Hematopoietic multipotent progenitor cell treated with erythropoietin and hydrocortisone succinate and interleukin-3 and kit ligand, for 4 days (in vitro differentiated cells): ENCODE measurements around the gene TBC1D2B.
"Not testable (repeated sequence)": the region's sequence is repeated elsewhere in the genome, so short reads cannot be mapped to it uniquely, and the experiment has no call there.

Experiments used
- DNase-seq: peaks from one replicate; pipeline ENCODE4 v3.0.0-alpha.2; 2015

TBC1D2B gene

DNA sequence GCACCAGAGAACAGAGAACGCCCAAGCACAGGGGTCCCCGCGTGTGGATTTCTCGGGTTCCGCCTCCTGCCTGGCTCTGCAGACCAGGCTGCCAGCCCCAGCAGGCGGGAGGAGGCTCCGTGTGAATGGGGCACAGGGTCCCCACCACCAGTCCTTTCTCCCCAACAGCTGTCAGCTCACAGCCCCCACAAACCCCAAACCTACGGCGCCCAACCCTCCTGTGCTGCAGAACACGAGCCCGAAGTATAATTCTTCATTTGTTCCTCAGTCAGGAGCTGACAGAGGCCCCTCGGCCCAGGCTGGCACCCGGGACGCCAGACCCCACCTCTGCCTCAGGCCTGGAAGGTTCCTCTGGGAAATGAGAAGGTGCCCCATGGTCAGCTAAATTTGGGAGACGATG, 78.0 kb downstream of the TBC1D2B start:
- DNase-seq: no peak

- no peak for DNase-seq
Observed at GRCh38 chr15:77998592-77998991, 78.9 kb downstream of the TBC1D2B start.

DNA sequence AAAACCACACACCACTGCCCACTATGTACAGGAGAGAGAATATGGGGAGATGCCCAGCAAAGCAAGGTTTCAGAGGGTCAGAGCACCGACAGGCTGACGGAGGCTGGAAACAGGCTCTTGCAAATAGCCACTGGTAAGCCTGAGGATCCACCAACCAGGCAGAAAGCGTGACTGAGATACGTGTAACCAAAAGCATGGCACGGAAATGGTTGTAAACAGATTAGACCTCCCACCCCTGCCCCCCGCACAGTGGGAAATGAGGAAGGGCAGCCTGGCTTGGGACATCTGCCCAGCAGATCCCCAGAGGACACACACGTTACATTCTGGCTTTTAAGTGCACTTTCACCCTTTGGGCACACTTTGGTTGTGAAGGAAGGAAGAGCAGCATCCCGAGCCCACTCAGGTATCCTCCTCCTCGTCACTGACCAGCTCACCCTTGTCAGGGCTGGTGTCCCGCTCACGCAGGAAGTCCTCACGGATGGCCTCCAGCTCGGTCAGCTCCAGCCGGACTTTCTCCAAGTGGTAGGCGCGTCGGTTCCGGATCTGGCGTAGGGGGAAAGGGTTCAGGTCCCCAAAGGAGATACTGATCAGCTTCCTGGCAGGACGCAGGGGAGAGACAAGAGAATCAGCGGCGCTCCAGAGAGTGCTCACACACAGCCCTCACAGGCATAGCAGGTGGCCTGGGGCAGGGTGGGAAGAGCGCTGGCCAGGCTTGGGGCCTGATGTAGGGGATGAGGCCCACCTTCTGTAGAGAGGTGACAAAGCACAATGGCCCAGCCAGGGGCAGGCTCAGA, 79.6 kb downstream of the TBC1D2B start:
- not testable (repeated sequence) for DNase-seq

GRCh38 chr15:77997221-77997620, 80.3 kb downstream of the TBC1D2B start:
- not testable (repeated sequence) for DNase-seq

DNA sequence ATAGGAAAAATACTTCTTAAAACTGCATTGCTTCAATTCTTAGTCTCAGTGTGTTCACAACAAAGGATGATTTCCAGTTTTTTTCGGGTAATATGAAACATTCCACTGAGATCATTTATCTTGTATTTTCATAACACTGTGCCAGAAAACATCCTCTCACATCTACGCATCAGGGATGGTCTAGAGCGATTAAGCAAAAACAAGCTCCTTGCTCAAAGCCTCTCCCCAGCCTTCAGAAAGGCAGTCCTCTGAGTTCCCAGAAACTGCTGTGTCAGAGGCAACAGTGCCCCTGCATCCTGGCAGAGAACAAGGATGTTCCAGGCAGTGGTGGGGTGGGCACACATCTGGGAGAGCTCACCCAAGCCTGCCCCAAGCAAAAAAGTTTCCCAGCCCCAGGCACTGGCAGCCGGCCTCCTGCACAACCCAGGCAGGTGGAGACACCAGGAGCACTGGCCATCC, 80.8 kb downstream of the TBC1D2B start:
- DNase-seq: not testable (repeated sequence)

DNA sequence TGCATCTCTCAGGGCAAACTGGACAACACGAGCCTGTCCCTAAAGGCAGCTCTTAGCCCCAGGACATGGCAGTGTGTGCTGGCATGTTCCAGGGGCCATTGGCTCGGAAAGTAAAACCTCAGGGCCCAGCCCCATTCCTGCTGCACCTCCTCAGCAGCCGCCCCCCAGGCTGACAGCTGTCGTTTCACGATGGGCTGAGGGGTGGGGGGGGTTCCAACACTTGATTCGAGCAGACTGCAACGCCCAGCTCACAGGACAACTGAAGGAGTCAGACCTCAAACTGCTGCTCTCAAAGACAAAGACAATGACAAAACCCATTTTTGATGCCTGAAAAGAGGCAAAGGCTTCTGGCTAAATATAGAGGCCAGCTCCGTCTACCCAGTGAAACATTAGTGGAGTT, 81.3 kb downstream of the TBC1D2B start:
- DNase-seq: not testable (repeated sequence)

GRCh38 chr15:77995537-77995918, 82.0 kb downstream of the TBC1D2B start:
- DNase-seq: not testable (repeated sequence)

DNA sequence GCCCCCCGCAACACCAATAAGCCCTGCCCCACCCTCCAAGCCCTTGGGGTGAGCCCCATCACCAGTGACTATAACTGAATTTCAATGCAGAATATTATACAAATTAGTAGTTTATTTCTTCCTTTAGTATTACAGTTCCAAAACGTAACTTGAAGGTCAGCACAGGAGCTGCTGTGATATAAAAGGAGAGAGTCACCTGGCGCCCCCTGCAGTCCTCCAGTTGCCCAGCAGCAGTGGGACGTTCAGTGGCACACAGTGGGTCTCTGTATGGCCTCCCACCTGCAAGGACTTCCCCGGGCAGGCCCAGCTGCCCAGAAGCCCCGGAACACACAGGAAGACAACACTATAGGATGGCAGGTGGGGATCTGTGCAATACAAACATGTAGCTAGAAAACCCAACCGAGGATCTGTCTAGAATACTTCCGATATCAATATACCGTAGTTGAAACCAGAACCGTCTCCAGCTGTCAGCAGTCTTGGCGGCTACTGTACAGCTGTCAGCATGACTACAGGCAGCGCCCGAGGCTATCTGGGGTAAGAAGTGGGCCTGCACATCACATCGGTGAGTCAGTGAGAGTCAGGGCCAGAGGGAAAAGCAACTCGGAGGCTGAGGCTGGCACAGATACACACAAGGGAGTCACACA, 82.5 kb downstream of the TBC1D2B start:
- not testable (repeated sequence) for DNase-seq

DNA sequence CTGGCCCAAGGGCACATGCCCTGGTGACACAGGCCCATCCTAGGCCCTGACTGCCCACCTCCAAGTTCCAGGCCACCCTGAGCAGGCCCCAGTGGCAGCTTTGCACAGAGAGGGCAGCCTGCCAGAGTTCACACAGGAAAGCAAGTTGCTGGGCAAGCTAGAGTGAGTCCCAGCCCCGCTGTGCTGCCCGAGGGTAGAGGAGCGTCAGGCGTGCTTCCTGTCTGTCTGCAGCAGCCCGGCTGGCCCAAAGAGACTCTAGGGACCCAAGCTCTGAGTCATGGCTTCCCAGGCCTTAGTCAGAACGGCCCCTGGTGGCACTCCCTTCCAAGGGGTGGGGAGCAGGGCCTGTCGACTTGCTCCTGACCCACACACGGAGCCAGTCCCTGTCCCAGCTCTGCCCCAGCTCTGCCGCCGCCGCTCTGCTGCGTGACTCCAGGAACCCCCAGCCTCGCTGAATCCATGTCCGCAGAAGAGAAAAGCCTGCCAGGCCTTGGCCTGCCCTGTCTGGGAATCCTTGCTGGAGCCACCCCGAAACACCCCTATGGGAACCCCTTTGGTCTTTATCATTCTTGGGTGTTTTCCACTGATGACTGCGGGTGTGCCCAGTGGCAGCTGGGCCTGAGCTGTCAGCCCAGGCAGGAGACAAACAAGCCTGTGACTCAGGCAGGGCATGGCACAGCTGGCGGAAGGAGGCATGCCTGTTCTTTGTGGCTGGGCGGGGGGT, 83.4 kb downstream of the TBC1D2B start:
- peak; percentile 51 for DNase-seq

DNA sequence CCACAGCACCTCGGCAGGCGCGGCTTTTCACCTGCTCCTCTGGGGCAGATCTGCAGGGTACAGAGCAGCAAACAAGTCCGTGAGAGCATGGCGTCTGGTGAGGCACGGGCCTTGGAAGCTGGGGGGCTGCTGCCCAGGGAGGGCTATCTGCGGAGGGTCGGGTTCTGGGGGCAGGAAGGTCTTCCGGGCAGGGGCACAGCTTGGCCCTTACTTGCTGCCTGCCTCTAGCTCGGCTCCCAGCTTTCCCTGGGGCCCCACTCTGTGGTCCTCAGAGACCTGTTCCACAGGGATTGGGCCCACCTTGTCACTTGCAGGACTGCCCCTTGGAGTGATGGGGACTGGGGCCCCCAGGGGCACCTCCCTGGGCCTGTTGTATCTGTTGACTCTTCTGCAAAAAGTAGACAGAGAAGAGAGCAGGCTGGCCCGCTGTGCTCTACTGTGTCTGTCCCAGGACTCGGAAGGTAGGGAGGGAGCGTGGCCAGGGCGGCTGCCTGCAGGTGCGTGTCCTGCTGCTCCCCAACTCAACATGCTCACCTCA, 84.1 kb downstream of the TBC1D2B start:
- no peak for DNase-seq

GRCh38 chr15:77992356-77993222, 84.9 kb downstream of the TBC1D2B start:
- DNase-seq: no peak

GRCh38 chr15:77991658-77992201, 85.8 kb downstream of the TBC1D2B start:
- DNase-seq: peak; percentile 60

- DNase-seq: no peak
Observed at GRCh38 chr15:77991029-77991406, 86.5 kb downstream of the TBC1D2B start.

- DNase-seq: peak; percentile 75
Observed at GRCh38 chr15:77989296-77990143, 88.0 kb downstream of the TBC1D2B start.

GRCh38 chr15:77988347-77989295, 88.9 kb downstream of the TBC1D2B start:
- peak; percentile 40 for DNase-seq

- DNase-seq: not testable (repeated sequence)
Observed at GRCh38 chr15:77987765-77988136, 89.8 kb downstream of the TBC1D2B start.

DNA sequence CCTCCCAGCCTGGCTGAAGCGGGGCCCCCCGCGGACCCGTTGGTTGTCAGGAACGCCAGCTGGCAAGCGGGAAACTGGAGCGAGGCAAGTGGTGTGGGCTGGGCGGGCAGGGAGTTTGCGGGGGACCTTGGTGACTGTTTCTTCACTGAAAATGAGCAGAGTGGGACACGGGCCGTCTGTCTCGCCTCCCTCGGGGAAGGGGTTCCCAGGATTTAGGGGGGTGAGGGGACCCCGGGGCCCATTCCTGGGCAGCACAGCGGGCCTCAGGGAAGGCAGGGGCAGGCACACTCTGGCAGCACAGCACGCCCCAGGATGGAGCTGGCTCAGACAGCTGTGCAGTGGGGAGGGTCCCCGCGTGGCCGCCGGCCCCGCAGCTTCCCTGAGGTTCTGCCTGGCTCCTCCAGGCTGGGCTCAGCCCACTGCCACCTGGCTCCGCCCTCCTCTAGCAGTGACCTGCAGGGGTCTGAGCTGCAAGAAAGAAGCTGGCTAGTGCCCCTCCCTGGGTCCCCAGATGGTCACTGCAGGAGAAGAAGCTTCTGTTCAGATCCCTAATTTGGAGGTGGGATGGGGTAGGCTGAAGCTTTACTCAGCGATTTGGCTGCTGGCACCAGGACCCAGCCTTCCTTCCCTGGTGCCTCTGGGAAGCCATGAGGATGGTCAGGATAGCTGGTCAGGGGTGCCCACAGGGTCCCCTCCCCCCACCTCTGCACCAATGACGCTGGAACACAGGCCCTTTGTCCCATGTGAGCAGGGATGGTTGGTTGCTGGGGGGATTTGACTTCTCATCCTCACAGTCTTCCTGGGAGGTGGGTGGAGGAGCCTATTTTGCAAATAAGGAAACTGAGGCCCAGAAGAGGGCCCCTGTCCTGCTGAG, 90.4 kb downstream of the TBC1D2B start:
- no peak for DNase-seq

DNA sequence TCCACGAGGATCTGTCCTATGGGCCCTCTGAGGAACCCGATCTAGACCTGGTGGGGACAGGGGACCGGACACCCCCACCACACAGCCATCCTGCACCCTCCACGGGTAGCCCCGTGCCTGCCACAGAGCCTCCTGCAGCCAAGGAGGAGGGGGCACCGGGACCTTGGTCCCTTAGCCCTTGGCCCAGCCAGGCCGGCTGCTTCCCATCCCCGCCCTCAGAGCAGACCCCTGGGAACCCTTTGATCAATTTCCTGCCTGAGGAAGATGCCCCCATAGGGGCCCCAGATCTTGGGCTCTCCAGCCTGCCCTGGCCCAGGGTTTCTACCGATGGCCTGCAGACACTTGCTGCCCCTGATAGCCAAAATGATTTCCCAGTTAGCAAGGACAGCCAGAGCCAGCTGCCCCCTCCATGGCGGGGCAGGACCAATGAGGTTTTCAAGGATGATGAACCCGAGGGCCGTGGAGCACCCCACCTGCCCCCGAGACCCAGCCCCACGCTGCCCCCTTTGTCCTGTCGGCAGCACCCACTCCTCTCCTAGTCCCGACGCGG, 91.5 kb downstream of the TBC1D2B start:
- no peak for DNase-seq
